Bronchial epithelial cell (primary cell): ENCODE measurements around the gene HERC2. TPM values are rescaled to one million over a fixed set of nuclear protein-coding genes. Genes with fewer than 3 reads are reported as not detected.
"Not testable (repeated sequence)": the region's sequence is repeated elsewhere in the genome, so short reads cannot be mapped to it uniquely, and the experiment has no call there.

Experiments used
- DNase-seq: peaks from one replicate; pipeline ENCODE4 v3.0.0-alpha.2; 2010; ENCODE audit warnings: low read depth
- FAIRE-seq: peaks from 2 replicates; lab custom pipeline; 2011; peaks lifted over from hg19 to GRCh38; lab: Jason Lieb, UNC
- H3K27me3 ChIP-seq: 2 replicates; pipeline ENCODE4 v1.5.1; 2011; ENCODE audit warnings: low read length; ENCODE audit not compliant: control insufficient read depth, insufficient read depth
- H3K36me3 ChIP-seq: 2 replicates; pipeline ENCODE4 v1.5.1; 2011; ENCODE audit warnings: low read length; ENCODE audit not compliant: control insufficient read depth, insufficient read depth
- H3K4me3 ChIP-seq: 2 replicates; pipeline ENCODE4 v1.5.1; 2011; ENCODE audit warnings: mild to moderate bottlenecking, low read depth, low read length, control low read depth
- CTCF ChIP-seq: IDR thresholded peaks from 2 replicates; pipeline ENCODE4 v1.5.1; 2011; ENCODE audit warnings: mild to moderate bottlenecking, moderate library complexity, low read length, control low read depth, inconsistent platforms; ENCODE audit not compliant: insufficient read depth, severe bottlenecking
- total RNA-seq: library from RNA; depleted of rRNA; stranded (reverse); fragments of >200 nt; gene quantifications from 2 replicates; pipeline ENCODE4 v1.2.1, GENCODE V29; 2014

HERC2 gene
- total RNA-seq, 1 donor from 2014 or later: 22.6 TPM

GRCh38 chr15:28181366-28181765 is 140.6 kb downstream of the HERC2 start:
- Histone ChIP-seq H3K4me3 (no peak overlapping the region), H3K27me3 (no peaks in the 10 kb centered on the region), H3K36me3 (peaks cover 7% of the 10 kb centered on the region)
- TF ChIP-seq CTCF: no peak
- no peak for DNase-seq
- FAIRE-seq: no peak

GRCh38 chr15:28179270-28179669 is 142.7 kb downstream of the HERC2 start:
- H3K36me3 ChIP-seq: peaks cover 4% of the 10 kb centered on the region
- no peak for FAIRE-seq
- TF ChIP-seq CTCF: no peak
- DNase-seq: no peak
- no peaks in the 10 kb centered on the region for H3K27me3 ChIP-seq
- no peak overlapping the region for H3K4me3 ChIP-seq

- no peak overlapping the region for H3K4me3 ChIP-seq
- H3K27me3 ChIP-seq: no peaks in the 10 kb centered on the region
- no peak for FAIRE-seq
- DNase-seq: no peak
- H3K36me3 ChIP-seq: peaks cover 4% of the 10 kb centered on the region
- no peak for TF ChIP-seq CTCF
Measured at GRCh38 chr15:28178727-28179126, 143.3 kb downstream of the HERC2 start.

GRCh38 chr15:28178290-28178689 is 143.7 kb downstream of the HERC2 start:
- H3K4me3 ChIP-seq: no peak overlapping the region
- no peak for FAIRE-seq

GRCh38 chr15:28169366-28169765 is 152.6 kb downstream of the HERC2 start:
- no peak for TF ChIP-seq CTCF
- DNase-seq (no peak), FAIRE-seq (no peak)
- Histone ChIP-seq H3K27me3 (no peaks in the 10 kb centered on the region), H3K36me3 (peaks cover 5% of the 10 kb centered on the region), H3K4me3 (no peak overlapping the region)

More at GRCh38 chr15:28178290-28178689, 143.7 kb downstream of the HERC2 start:
- peaks cover 4% of the 10 kb centered on the region for H3K36me3 ChIP-seq
- no peaks in the 10 kb centered on the region for H3K27me3 ChIP-seq
- no peak for TF ChIP-seq CTCF
- no peak for DNase-seq

GRCh38 chr15:28168405-28169121 is 153.4 kb downstream of the HERC2 start:
- DNase-seq, H3K27me3 ChIP-seq, H3K4me3 ChIP-seq, H3K36me3 ChIP-seq: not testable (repeated sequence)
- FAIRE-seq: peak; percentile 84
